ENCODE measurements around the gene DNAAF9.
A peak's percentile ranks its signal among the peaks of the same experiment; 100 is the strongest.
"Not testable (repeated sequence)": the region's sequence is repeated elsewhere in the genome, so short reads cannot be mapped to it uniquely, and the experiment has no call there.

Gene DNAAF9

GRCh38 chr20:3430376-3431069 is 23.1 kb upstream of the DNAAF9 start:
- no peak for TF ChIP-seq CTCF (IDR thresholded peaks at IDR 0.05; ENCODE audit: low read length, missing control alignments)
- DNase-seq (ENCODE audit: low read depth), result no peak
- H3K4me3 ChIP-seq (replicated peaks; ENCODE audit: low read depth, low read length), result no peak overlapping the region

GRCh38 chr20:3426766-3427165 is 19.3 kb upstream of the DNAAF9 start:
- not testable (repeated sequence) for H3K4me3 ChIP-seq (replicated peaks; ENCODE audit: low read depth, low read length)

GRCh38 chr20:3423126-3423525 is 15.7 kb upstream of the DNAAF9 start:
- no peak for DNase-seq (ENCODE audit: low read depth)
- no peak for TF ChIP-seq CTCF (IDR thresholded peaks at IDR 0.05; ENCODE audit: low read length, missing control alignments)
- no peak overlapping the region for H3K4me3 ChIP-seq (replicated peaks; ENCODE audit: low read depth, low read length)

More at GRCh38 chr20:3426766-3427165, 19.3 kb upstream of the DNAAF9 start:
- DNase-seq (ENCODE audit: low read depth), result not testable (repeated sequence)

- no peak for DNase-seq (ENCODE audit: low read depth)
- no peak overlapping the region for H3K4me3 ChIP-seq (replicated peaks; ENCODE audit: low read depth, low read length)
- TF ChIP-seq CTCF (IDR thresholded peaks at IDR 0.05; ENCODE audit: low read length, missing control alignments), result no peak
These were observed 14.5 kb upstream of the DNAAF9 start for GRCh38 chr20:3421985-3422384.

GRCh38 chr20:3420211-3420707 is 12.8 kb upstream of the DNAAF9 start:
- TF ChIP-seq CTCF (IDR thresholded peaks at IDR 0.05; ENCODE audit: low read length, missing control alignments), result no peak
- DNase-seq (ENCODE audit: low read depth), result peak; percentile 95
- H3K4me3 ChIP-seq (replicated peaks; ENCODE audit: low read depth, low read length), result no peak overlapping the region

- DNase-seq (ENCODE audit: low read depth), result not testable (repeated sequence)
These were observed 10.7 kb upstream of the DNAAF9 start for GRCh38 chr20:3418161-3418560.

GRCh38 chr20:3414122-3414521 is 6.7 kb upstream of the DNAAF9 start:
- no peak for DNase-seq (ENCODE audit: low read depth)
- no peak overlapping the region for H3K4me3 ChIP-seq (replicated peaks; ENCODE audit: low read depth, low read length)
- TF ChIP-seq CTCF (IDR thresholded peaks at IDR 0.05; ENCODE audit: low read length, missing control alignments), result no peak

More at GRCh38 chr20:3418161-3418560, 10.7 kb upstream of the DNAAF9 start:
- not testable (repeated sequence) for H3K4me3 ChIP-seq (replicated peaks; ENCODE audit: low read depth, low read length)

- no peak overlapping the region for H3K4me3 ChIP-seq (replicated peaks; ENCODE audit: low read depth, low read length)
- TF ChIP-seq CTCF (IDR thresholded peaks at IDR 0.05; ENCODE audit: low read length, missing control alignments), result no peak
- no peak for DNase-seq (ENCODE audit: low read depth)
These were observed 6.0 kb upstream of the DNAAF9 start for GRCh38 chr20:3413393-3413889.
